Gastroesophageal sphincter (tissue), 3 donors: ENCODE results near the gene TPP2.

ENCODE experiments used
- POLR2A ChIP-seq, 2 donors: fragments of 450-650 bp; IDR thresholded peaks; one replicate each; pipeline ENCODE4 v1.6.1; 2017; ENCODE audit warnings: antibody characterized with exemption in 2 of 2, mild to moderate bottlenecking in 2 of 2, moderate library complexity in 1 of 2
- TF ChIP-seq, protein P1 (sequence below), 4 experiments: fragments of 200-600 bp in 2 of 4; fragments of 450-650 bp in 2 of 4; sonication (generic) in 1 of 4; IDR thresholded peaks; one replicate each; pipeline ENCODE4 v1.5.1; 2017 to 2019; ENCODE audit warnings: antibody characterized with exemption in 4 of 4, mild to moderate bottlenecking in 2 of 4, moderate library complexity in 2 of 4

DNA sequence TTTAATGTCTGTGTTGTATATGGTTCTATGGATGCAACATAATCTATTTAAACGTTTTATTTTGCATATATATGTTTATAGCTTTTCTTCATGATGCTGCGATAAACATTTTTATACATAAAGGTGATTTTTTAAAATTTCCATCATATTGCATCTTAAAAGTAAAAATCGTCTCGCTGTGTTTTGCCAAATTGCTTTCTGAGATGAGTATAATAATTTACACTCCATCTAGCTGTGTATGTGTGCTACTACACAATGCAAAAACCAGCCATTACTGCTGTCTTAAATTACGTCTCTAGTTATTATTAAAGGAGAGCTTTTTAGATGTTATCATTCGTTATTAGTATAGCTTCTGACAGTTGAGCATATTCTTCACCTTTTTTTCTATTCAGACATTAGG, 60.8 kb downstream of the TPP2 start:
- TF ChIP-seq, protein P1, sequence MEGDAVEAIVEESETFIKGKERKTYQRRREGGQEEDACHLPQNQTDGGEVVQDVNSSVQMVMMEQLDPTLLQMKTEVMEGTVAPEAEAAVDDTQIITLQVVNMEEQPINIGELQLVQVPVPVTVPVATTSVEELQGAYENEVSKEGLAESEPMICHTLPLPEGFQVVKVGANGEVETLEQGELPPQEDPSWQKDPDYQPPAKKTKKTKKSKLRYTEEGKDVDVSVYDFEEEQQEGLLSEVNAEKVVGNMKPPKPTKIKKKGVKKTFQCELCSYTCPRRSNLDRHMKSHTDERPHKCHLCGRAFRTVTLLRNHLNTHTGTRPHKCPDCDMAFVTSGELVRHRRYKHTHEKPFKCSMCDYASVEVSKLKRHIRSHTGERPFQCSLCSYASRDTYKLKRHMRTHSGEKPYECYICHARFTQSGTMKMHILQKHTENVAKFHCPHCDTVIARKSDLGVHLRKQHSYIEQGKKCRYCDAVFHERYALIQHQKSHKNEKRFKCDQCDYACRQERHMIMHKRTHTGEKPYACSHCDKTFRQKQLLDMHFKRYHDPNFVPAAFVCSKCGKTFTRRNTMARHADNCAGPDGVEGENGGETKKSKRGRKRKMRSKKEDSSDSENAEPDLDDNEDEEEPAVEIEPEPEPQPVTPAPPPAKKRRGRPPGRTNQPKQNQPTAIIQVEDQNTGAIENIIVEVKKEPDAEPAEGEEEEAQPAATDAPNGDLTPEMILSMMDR (IDR thresholded peaks at IDR 0.05), result no peak
- TF ChIP-seq POLR2A (IDR thresholded peaks at IDR 0.05), result no peak
